K562 (cell line): ENCODE data around the gene FGGY. TPM values are rescaled to one million over a fixed set of nuclear protein-coding genes. Genes with fewer than 3 reads are reported as not detected.
A peak's percentile ranks its signal among the peaks of the same experiment; 100 is the strongest.

Source experiments
- ATAC-seq: fragments of 200-7000 bp; cut with Tn5 transposase; 3 replicates; pipeline ENCODE4 v1.9.1; 2020; ENCODE audit warnings: moderate library complexity
- BruUV-seq: library from RNA; stranded (reverse); fragments of 400-500 nt; replicated peaks from 2 replicates; lab custom pipeline; 2021; lab: Mats Ljungman, UMichigan
- CTCF ChIA-PET: fragments of 300-600 bp; formaldehyde crosslinking; extraction: SDS; loops from one replicate; lab custom pipeline; 2021; ENCODE audit warnings: low intra/inter-chr PET ratio; lab: Yijun Ruan, JAX
- POLR2A ChIA-PET: fragments of 300-600, 350-650 bp; sonication (Branson Sonifier 250); formaldehyde crosslinking; extraction: SDS; loops from one replicate; lab custom pipeline; 2021; ENCODE audit warnings: antibody characterized with exemption, inconsistent platforms; lab: Yijun Ruan, JAX
- DNase-seq, 4 experiments: peaks; one replicate each; pipeline versions ENCODE4 v3.0.0 to v3.0.0-alpha.2; 2011 to 2018; ENCODE audit warnings: low spot score in 3 of 4, mixed read lengths in 3 of 4; ENCODE audit errors: extremely low read depth in 1 of 4
- FAIRE-seq: peaks from 2 replicates; lab custom pipeline; 2011; peaks lifted over from hg19 to GRCh38; lab: Jason Lieb, UNC
- H2AFZ ChIP-seq: 2 replicates; pipeline ENCODE4 v1.6.0; 2011; ENCODE audit warnings: low read depth, low read length, control low read depth, inconsistent platforms
- H3K27ac ChIP-seq: fragments of 200-600 bp; 3 replicates; pipeline ENCODE4 v1.8.0; 2011; ENCODE audit warnings: low read depth, mild to moderate bottlenecking, control low read depth, inconsistent platforms, low read length, moderate library complexity, mixed read lengths; ENCODE audit errors: extremely low read depth
- H3K27me3 ChIP-seq, 2 experiments: fragments of 300-600 bp in 1 of 2; 2 replicates in 1 of 2; 3 replicates in 1 of 2; pipeline versions ENCODE4 v1.6.0 to v1.8.0; 2011; ENCODE audit warnings: inconsistent platforms in 2 of 2, low read length in 2 of 2, mild to moderate bottlenecking in 1 of 2, mixed read lengths in 1 of 2, moderate library complexity in 1 of 2; ENCODE audit not compliant: control insufficient read depth in 2 of 2, insufficient read depth in 2 of 2
- H3K36me3 ChIP-seq: fragments of 300-600 bp; 3 replicates; pipeline ENCODE4 v1.8.0; 2011; ENCODE audit warnings: mild to moderate bottlenecking, low read length, inconsistent platforms; ENCODE audit not compliant: control insufficient read depth, insufficient read depth
- H3K4me1 ChIP-seq, 2 experiments: fragments of 200-600 bp in 1 of 2; replicated peaks in 1 of 2; 2 replicates in 1 of 2; 3 replicates in 1 of 2; pipeline versions ENCODE4 v1.5.1 to v1.8.0; 2011; ENCODE audit warnings: inconsistent platforms in 2 of 2, low read length in 2 of 2, mild to moderate bottlenecking in 1 of 2, mixed read lengths in 1 of 2, moderate library complexity in 1 of 2; ENCODE audit not compliant: control insufficient read depth in 2 of 2, insufficient read depth in 2 of 2
- H3K4me2 ChIP-seq: 2 replicates; pipeline ENCODE4 v1.6.1; 2011; ENCODE audit warnings: low read length, control low read depth, inconsistent platforms, mixed read lengths; ENCODE audit not compliant: insufficient read depth
- H3K4me3 ChIP-seq: fragments of 200-600 bp; sonication (generic), shearing (Covaris generic); 2 replicates; pipeline ENCODE4 v1.5.1; 2016; ENCODE audit warnings: control low read depth, inconsistent platforms
- H3K79me2 ChIP-seq: fragments of 200-600 bp; 3 replicates; pipeline ENCODE4 v1.8.0; 2011; ENCODE audit warnings: low read length, inconsistent platforms; ENCODE audit not compliant: control insufficient read depth, insufficient read depth
- H3K9ac ChIP-seq, 2 experiments: 2 replicates each; pipeline versions ENCODE4 v1.6.0 to v1.6.1; 2011; ENCODE audit warnings: low read depth in 2 of 2, low read length in 2 of 2, control low read depth in 1 of 2, inconsistent platforms in 1 of 2, mild to moderate bottlenecking in 1 of 2, mixed read lengths in 1 of 2; ENCODE audit not compliant: insufficient read depth in 1 of 2
- H3K9me1 ChIP-seq: one replicate; pipeline ENCODE4 v1.6.0; 2011; ENCODE audit warnings: inconsistent platforms, mild to moderate bottlenecking, low read length, moderate library complexity; ENCODE audit not compliant: control insufficient read depth, insufficient read depth
- H3K9me3 ChIP-seq: replicated peaks from 2 replicates; pipeline ENCODE4 v1.5.1; 2011; ENCODE audit warnings: low read depth, low read length, inconsistent platforms; ENCODE audit not compliant: control insufficient read depth, insufficient read depth
- H4K20me1 ChIP-seq: replicated peaks from 2 replicates; pipeline ENCODE4 v1.6.1; 2011; ENCODE audit warnings: low read length, inconsistent platforms, mixed read lengths; ENCODE audit not compliant: control insufficient read depth, insufficient read depth
- CHD1 ChIP-seq: fragments of 200-600 bp; sonication (generic); IDR thresholded peaks from one replicate; pipeline ENCODE4 v1.6.1; 2012; ENCODE audit warnings: mild to moderate bottlenecking, moderate library complexity, low read length, inconsistent platforms
- WGBS: fragments of 100-300 bp; shearing (Covaris generic); methylation state at CpG from one replicate; pipeline ENCODE4 v1.1.6; 2016; ENCODE audit warnings: low coverage, mixed read lengths; ENCODE audit not compliant: insufficient coverage; ENCODE audit errors: missing lambda C conversion rate; 5-methylcytosine and 5-hydroxymethylcytosine counted together
- in situ Hi-C: fragments of 300-500 bp; cut with MboI; formaldehyde crosslinking; loops from 4 replicates; pipeline ENCODE4 v1.15.0; 2018; ENCODE audit warnings: inconsistent platforms, mixed read lengths
- intact Hi-C: fragments of 100-400 bp; cut with micrococcal nuclease; formaldehyde crosslinking; loops from 2 replicates; pipeline ENCODE4 v1.14.2; 2022
- polyA plus RNA-seq, 8 experiments: library from polyadenylated mRNA; depleted of rRNA in 4 of 8; stranded (reverse) in 5 of 8; unstranded in 3 of 8; fragments of >200 nt; fragmentation: Nextera tagmentation in 2 of 8; fragmentation: Illumina TruSeq in 1 of 8; extraction: Ambion mirVana in 2 of 8; extraction: Trizol in 1 of 8; gene quantifications; 2 replicates each; pipeline versions ENCODE4 v1.2.1 to v1.2.3, GENCODE V29; 2011 to 2014; ENCODE audit warnings: inconsistent platforms in 1 of 8, missing spikeins in 1 of 8
- total RNA-seq, 7 experiments: library from RNA; depleted of rRNA in 6 of 7; stranded (reverse); fragments of >200 nt in 6 of 7; fragmentation: Illumina TruSeq in 2 of 7; extraction: Trizol in 2 of 7; gene quantifications; 2 replicates each; pipeline versions ENCODE4 v1.2.1 to v1.2.3, GENCODE V29; 2011 to 2021; ENCODE audit warnings: low replicate concordance in 1 of 7
- TF ChIP-seq, protein P1 (sequence below), 3 experiments: fragments of 200-800 bp in 1 of 3; sonication (Bioruptor generic) in 1 of 3; sonication (generic) in 1 of 3; formaldehyde crosslinking in 1 of 3; IDR thresholded peaks; 2 replicates each; pipeline versions ENCODE4 v1.6.1 to v1.8.0; 2016 to 2022; ENCODE audit warnings: mild to moderate bottlenecking in 2 of 3, missing compliant biosample characterization in 2 of 3, missing genetic modification characterization in 2 of 3, missing genetic modification reagents in 1 of 3
- TF ChIP-seq, protein P2 (sequence below), 2 experiments: fragments of 450-650 bp in 1 of 2; sonication (generic) in 1 of 2; formaldehyde crosslinking in 1 of 2; IDR thresholded peaks; 2 replicates each; pipeline versions ENCODE4 v1.7.1 to v1.9.0; 2016 to 2022; ENCODE audit warnings: inconsistent platforms in 1 of 2, mild to moderate bottlenecking in 1 of 2, missing genetic modification reagents in 1 of 2

FGGY gene
- total and polyA plus RNA-seq, 9 of the 15 experiments (the other 6 are each of a cell fraction or from before 2014, with no cell fraction given) = 9.7 to 19.2 (median 12.6) TPM

DNA sequence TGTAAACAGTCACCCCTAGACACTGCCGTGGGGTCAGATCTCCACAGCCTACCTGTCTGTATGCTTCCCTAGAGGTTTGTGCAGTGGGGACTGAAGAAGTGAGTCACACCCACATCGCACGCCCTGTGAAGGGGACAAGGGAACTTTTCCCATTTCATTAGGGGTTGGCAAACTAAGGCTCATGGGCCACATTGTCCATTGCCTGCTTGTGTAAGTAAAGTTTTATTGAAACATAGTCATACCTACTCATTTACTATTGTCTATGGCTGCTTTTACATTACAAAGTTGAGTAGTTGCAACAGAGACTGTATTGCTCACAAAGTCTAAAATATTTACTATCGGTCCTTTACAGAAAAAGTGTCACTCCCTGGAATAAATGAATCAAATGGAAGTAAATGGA lies 2.5 kb upstream of the FGGY start:
- in situ Hi-C loops = no loop called here
- no peak overlapping the region for H3K27ac ChIP-seq

More for the DNA sequence above, 2.5 kb upstream of the FGGY start:
- Histone ChIP-seq H3K4me3 (no peak overlapping the region), H3K9me1 (no peaks in the 10 kb centered on the region), H3K36me3 (no peaks in the 10 kb centered on the region), H4K20me1 (no peaks in the 10 kb centered on the region), H3K4me1 (peaks cover 9 to 31% of the 10 kb centered on the region in 2 experiments), H2AFZ (no peak overlapping the region), H3K4me2 (no peak overlapping the region), H3K9me3 (no peaks in the 10 kb centered on the region), H3K27me3 (no peaks in the 10 kb centered on the region), H3K79me2 (no peaks in the 10 kb centered on the region; the same call in 2 of the 3 replicates), H3K9ac (no peak overlapping the region)
- TF ChIP-seq CHD1 = no peak
- TF ChIP-seq, protein P1, sequence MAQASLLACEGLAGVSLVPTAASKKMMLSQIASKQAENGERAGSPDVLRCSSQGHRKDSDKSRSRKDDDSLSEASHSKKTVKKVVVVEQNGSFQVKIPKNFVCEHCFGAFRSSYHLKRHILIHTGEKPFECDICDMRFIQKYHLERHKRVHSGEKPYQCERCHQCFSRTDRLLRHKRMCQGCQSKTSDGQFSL (CRISPR knock-in tag; IDR thresholded peaks at IDR 0.05) = no peak
- TF ChIP-seq, protein P1 (tag; IDR thresholded peaks at IDR 0.05) = no peak
- TF ChIP-seq, protein P2, sequence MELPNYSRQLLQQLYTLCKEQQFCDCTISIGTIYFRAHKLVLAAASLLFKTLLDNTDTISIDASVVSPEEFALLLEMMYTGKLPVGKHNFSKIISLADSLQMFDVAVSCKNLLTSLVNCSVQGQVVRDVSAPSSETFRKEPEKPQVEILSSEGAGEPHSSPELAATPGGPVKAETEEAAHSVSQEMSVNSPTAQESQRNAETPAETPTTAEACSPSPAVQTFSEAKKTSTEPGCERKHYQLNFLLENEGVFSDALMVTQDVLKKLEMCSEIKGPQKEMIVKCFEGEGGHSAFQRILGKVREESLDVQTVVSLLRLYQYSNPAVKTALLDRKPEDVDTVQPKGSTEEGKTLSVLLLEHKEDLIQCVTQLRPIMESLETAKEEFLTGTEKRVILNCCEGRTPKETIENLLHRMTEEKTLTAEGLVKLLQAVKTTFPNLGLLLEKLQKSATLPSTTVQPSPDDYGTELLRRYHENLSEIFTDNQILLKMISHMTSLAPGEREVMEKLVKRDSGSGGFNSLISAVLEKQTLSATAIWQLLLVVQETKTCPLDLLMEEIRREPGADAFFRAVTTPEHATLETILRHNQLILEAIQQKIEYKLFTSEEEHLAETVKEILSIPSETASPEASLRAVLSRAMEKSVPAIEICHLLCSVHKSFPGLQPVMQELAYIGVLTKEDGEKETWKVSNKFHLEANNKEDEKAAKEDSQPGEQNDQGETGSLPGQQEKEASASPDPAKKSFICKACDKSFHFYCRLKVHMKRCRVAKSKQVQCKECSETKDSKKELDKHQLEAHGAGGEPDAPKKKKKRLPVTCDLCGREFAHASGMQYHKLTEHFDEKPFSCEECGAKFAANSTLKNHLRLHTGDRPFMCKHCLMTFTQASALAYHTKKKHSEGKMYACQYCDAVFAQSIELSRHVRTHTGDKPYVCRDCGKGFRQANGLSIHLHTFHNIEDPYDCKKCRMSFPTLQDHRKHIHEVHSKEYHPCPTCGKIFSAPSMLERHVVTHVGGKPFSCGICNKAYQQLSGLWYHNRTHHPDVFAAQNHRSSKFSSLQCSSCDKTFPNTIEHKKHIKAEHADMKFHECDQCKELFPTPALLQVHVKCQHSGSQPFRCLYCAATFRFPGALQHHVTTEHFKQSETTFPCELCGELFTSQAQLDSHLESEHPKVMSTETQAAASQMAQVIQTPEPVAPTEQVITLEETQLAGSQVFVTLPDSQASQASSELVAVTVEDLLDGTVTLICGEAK (IDR thresholded peaks at IDR 0.05) = peak; percentile 87
- TF ChIP-seq, protein P2 (CRISPR knock-in tag; IDR thresholded peaks at IDR 0.05) = peak; percentile 73
- POLR2A ChIA-PET = interaction anchor here (0.6 kb wide), 1 partner anchor 67 kb away, joined by 3 read pairs; no protein-coding TSS in a partner anchor
- CTCF ChIA-PET = no interaction called here
- WGBS = 83% methylated on average over 4 of the region's 4 CpGs
- intact Hi-C loops = loop anchor here (10.0 kb wide), 2 partner anchors 230 to 400 kb away; no protein-coding TSS in a partner anchor
- FAIRE-seq = no peak
- DNase-seq = no peak
- BruUV-seq = no TSS peak
- ATAC-seq = no peak
